Astrocyte of the spinal cord (primary cell): ENCODE measurements around the gene CST3.
"Not testable (repeated sequence)": the region's sequence is repeated elsewhere in the genome, so short reads cannot be mapped to it uniquely, and the experiment has no call there.

Source experiments
- DNase-seq: peaks from one replicate; pipeline ENCODE4 v3.0.0; 2011; ENCODE audit warnings: low read depth, low spot score
- H3K4me3 ChIP-seq: 2 replicates; pipeline ENCODE4 v1.5.1; 2011; ENCODE audit warnings: low read depth, mild to moderate bottlenecking, low read length, moderate library complexity
- in situ Hi-C: cut with HindIII; loops from 2 replicates; pipeline ENCODE4 v1.10.0; 2017; ENCODE audit warnings: low sequenced_read_pairs
- TF ChIP-seq, protein P1 (sequence below): IDR thresholded peaks from 2 replicates; pipeline ENCODE4 v1.5.1; 2012; ENCODE audit warnings: low read depth, mild to moderate bottlenecking, low read length, inconsistent platforms

CST3 gene, protein sequence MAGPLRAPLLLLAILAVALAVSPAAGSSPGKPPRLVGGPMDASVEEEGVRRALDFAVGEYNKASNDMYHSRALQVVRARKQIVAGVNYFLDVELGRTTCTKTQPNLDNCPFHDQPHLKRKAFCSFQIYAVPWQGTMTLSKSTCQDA

DNA sequence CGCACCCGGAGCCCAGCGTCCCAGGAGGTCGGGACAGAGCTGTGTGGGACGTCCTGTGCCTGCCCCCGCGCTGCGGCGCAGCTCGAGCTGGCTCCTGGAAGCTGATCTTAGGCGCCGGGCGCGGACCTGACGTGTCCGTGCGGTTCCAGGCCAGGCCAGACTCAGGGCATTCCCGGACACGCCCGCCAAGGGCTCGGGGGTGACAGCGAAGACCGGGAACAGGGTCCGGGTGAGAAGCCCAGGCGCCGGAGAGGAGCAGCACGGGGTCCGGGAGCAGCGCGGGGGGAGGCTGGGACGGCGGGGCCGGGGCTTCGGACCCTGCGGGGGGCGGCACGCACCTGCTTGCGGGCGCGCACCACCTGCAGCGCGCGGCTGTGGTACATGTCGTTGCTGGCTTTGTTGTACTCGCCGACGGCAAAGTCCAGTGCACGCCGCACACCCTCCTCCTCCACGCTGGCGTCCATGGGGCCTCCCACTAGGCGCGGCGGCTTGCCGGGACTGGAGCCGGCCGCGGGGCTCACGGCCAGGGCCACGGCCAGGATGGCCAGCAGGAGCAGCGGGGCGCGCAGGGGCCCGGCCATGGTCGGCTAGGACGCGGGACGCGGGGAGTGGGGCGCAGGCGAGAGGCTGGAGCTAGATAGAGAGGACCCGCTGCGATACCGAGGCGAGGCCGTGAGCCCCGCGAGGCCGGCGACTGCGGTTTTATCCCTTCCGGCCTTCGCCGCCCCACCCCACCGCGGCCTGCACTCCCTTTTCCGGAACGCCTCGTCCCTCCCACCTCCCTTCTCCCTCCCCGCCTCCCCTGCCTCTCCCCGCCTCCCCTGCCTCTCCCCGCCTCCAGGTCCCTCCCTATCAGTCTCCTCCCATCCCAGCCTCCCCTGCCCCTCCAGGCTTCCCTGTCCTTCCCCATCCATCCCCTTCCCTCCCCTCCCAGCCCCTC, at the start of gene CST3:
Gene CST3 (minus strand): TSS at position 674 of the 940 bp plus-strand sequence. CDS start 93 bp downstream, at position 581.
- peak within 1 kb of the TSS; percentile 65 for H3K4me3 ChIP-seq
- TF ChIP-seq, protein P1, sequence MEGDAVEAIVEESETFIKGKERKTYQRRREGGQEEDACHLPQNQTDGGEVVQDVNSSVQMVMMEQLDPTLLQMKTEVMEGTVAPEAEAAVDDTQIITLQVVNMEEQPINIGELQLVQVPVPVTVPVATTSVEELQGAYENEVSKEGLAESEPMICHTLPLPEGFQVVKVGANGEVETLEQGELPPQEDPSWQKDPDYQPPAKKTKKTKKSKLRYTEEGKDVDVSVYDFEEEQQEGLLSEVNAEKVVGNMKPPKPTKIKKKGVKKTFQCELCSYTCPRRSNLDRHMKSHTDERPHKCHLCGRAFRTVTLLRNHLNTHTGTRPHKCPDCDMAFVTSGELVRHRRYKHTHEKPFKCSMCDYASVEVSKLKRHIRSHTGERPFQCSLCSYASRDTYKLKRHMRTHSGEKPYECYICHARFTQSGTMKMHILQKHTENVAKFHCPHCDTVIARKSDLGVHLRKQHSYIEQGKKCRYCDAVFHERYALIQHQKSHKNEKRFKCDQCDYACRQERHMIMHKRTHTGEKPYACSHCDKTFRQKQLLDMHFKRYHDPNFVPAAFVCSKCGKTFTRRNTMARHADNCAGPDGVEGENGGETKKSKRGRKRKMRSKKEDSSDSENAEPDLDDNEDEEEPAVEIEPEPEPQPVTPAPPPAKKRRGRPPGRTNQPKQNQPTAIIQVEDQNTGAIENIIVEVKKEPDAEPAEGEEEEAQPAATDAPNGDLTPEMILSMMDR: no peak
- peak; percentile 90 for DNase-seq
- in situ Hi-C loops: no loop called here

DNA sequence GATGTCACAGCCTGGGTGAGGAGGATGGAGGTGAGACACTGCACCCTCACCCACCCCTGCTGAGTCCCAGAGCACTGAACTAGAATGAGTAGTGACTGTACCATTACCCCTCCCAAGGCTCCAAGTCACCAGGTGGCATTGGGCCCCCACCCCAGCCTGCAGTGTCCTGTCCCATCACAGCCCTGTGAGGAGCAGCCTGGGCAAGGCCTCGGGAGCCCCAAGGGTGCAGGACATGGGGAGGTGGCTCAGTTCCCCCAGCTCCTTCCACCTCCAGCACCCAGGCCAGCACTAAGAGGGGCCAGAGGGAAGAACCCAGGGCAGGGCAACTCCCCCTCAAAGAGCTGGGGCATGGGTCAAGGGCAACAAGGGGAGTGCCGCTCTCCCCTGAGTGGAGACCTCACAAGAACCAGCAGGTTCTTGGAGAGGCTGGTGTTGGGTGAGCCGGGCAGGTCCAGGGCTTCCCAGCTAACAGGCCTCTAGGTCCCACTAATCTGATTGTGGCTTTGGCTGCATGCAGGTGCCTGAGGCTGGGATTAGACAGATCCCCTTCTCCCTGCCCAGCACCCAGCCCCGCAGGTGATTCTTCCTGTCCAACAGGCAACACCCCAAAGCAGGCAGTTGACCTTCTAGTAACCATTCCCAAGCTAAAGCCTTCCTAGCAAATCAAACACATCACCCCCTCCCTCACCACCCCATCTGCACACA, 48.4 kb upstream of the CST3 start:
- TF ChIP-seq, protein P1: no peak
- DNase-seq: no peak
- in situ Hi-C loops: no loop called here
- H3K4me3 ChIP-seq: no peak overlapping the region

DNA sequence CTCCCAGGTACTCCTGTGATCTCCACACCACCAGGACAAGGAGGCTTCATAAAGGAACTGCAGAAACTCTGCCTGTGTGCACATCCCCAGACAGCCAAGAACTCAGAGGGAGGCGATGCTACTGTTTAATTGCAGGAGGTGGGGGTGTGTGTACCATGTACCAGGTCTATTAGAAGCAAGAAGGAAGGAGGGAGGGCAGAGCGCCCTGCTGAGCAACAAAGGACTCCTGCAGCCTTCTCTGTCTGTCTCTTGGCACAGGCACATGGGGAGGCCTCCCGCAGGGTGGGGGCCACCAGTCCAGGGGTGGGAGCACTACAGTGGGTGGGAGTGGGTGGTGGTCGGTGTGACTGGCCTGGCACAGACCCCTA, 47.8 kb upstream of the CST3 start:
- in situ Hi-C loops, H3K4me3 ChIP-seq, DNase-seq: not testable (repeated sequence)

GRCh38 chr20:23684261-23684660, 46.5 kb upstream of the CST3 start:
- DNase-seq: no peak
- in situ Hi-C loops: no loop called here
- TF ChIP-seq, protein P1: no peak
- no peak overlapping the region for H3K4me3 ChIP-seq

GRCh38 chr20:23683807-23684206, 46.1 kb upstream of the CST3 start:
- no peak overlapping the region for H3K4me3 ChIP-seq
- DNase-seq: no peak
- in situ Hi-C loops: no loop called here
- TF ChIP-seq, protein P1: no peak

DNA sequence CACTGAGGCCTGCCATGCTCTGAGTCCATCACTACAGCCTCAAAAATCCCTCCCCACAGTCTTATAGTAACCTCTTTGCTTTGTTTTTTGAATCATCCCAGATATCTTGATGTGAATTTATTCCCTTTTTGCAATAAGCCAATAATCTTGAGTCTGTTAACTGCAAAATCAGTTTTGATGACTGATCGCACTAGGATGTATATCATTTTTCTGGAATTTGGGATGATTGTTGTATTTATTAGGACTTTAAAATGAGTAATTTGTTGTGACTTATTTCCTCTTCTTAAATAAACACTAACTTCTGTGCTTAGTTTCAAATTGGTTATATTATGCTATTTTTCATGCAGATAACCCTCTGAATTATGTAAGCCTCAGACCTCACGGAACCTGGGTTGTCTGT, 45.5 kb upstream of the CST3 start:
- TF ChIP-seq, protein P1: no peak
- no peak for DNase-seq
- no peak overlapping the region for H3K4me3 ChIP-seq
- in situ Hi-C loops: no loop called here
